Activated gamma-delta T cell treated with anti-CD3 and anti-CD28 coated beads, Interleukin-2, amount 50 U/mL, for 16 hours (primary cell): ENCODE measurements around the gene RASA3.
A peak's percentile ranks its signal among the peaks of the same experiment; 100 is the strongest.

Experiments used
- DNase-seq: peaks from one replicate; pipeline ENCODE4 v3.0.0-alpha.2; 2020; ENCODE audit warnings: low read depth

The RASA3 gene

GRCh38 chr13:114054264-114054663 lies 78.2 kb downstream of the RASA3 start:
- no peak for DNase-seq

DNA sequence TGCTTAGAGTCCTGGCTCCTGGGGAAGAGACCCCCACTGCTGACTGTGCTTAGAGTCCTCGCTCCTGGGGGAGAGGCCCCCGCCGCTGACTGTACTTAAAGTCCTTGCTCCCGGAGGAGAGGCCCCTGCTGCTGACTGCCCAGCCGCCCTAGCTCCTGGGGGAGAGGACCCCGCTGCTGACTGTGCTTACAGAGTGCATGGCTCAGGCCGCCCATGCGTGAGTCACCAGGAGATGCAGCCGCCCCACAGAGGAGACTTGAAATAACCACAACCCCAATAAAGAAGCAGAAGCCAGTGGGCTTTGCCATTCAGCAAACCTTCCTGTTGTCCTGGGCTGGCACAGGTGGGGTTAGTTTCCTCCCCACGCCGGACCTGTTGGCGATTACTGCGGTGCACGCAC lies 79.4 kb downstream of the RASA3 start:
- no peak for DNase-seq

DNA sequence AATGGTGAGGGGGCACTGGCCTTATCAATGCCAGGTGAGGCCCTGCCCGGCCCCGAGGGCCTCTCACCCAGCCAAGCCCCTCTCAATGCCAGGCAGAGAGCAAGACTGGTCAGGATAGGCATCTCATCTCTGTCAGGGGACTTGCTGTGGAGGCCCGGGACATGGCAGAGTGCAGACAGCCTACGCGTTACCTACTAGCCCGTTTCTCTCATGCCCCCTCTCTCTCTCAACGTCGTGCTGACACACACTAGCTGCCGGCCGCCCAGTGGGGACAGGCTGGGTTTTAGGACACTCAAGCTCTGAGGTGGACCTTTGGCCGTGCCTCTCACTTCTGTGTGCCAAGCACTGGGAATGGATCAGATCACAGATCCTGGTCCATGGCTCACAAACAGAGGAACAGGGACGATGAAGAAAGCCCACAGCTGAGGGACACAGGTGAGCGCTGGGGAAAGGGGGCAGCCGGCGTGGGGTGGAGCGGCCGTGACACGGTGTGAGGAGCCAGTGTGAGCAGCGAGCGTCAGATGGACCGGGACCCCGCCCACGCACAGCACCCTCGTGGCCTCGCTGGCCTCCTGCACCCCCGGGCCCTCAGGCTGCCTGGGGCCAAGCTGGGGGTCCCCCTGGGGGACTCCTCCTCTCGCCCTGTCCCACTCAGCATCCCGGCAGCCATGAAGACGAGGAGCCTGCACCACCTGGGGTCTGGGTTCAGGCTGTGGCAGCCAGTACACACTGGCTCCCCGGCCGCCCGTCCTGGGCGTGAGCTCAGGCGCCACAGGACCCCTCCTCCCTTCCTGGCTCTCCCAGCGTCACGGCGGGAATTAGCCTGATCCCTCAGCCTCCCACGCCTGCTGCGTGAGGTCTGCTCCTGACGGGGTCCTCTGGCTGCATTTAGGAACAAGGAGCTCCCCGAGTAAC lies 81.6 kb downstream of the RASA3 start:
- no peak for DNase-seq

- no peak for DNase-seq
Observed at GRCh38 chr13:114049626-114050101, 82.8 kb downstream of the RASA3 start.

- DNase-seq: peak; percentile 45
Observed at GRCh38 chr13:114049026-114049425, 83.4 kb downstream of the RASA3 start.

DNA sequence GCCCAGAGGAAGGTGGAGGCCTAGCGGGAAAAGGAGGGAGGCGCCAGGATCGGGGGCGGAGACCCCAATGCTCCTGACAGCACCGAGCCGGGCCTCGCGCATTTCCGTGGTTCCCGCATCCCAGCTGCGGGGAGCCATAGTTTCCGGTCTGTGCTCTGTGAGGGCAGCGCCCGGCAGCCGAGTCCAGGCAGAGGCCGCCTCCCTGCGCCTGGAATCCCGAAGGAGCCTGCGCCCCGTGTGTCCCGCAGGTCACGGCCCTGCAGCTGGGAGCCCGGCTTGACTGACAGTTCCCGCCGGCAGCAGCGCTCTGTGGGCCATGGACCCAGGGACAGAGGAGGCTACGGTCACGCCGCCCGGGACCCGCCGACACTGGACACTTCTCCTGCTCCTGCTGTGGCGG lies 84.0 kb downstream of the RASA3 start:
- DNase-seq: no peak

GRCh38 chr13:114047358-114047881 lies 85.0 kb downstream of the RASA3 start:
- DNase-seq: no peak

- no peak for DNase-seq
Observed at GRCh38 chr13:114046431-114046975, 85.9 kb downstream of the RASA3 start.

DNA sequence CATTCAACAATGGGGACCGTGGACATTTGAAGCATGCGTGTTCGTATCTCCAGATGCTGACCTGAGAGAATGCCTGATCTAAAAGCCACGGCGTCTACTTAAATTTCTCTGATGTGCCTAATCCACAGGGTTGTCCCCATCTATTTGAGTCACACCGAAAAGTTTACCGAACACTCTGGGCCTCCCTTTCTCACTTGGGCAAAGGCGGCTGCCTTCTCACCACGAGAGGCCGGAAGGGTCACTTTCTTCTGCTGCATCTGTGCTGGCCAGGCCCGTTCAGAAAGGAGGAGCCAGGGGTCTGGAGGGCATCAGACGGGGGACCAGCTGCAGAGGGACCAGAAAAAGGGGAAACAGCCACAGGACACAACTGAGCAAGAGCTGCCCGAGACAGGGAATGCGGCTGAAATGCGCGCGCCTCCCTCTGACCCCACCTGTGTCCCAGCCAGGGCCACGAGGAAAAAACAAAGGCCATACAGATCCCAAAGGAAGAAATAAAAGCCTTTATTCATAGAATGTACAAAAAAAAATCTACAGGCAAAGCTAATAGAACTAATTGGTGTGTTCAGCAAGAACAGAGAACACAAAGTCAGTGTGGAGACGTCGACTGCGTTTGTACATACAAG lies 87.2 kb downstream of the RASA3 start:
- DNase-seq: no peak

- DNase-seq: no peak
Observed at GRCh38 chr13:114044486-114044885, 87.9 kb downstream of the RASA3 start.

- DNase-seq: no peak
Observed at GRCh38 chr13:114043421-114044053, 88.9 kb downstream of the RASA3 start.

DNA sequence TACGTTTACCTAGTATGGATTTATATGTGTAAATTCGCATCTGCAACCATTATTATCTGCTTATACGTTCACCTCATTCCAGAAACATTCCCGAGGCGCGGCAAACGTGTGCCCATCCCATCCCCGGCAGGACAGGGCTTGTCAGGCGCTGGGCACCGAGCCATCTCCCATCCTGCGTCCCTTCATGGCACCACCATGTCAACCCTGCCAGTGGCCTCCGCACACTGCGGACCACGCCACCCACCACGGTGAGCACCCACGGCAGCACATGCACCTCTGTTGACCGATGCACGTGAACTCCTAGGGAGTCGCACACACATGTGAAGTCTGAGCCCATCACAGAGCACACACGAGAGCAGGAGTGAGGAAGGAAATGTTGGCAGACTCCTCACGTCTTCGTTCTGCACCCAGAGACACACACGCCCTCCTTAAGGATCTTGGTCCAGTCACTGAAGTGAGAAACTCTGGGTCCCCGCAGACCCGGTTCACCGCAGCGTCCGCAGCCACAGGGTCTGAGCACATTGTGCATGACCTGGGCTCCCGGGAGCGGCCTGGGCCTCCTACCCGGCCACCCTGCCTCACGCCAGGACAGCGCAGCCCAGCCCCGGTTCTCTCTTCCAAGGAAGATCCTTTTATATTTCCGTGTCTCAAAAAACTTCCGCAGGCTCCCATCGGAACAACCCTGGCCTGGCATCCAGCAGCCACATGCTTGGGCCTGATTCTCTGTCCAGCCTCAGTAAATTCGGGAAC lies 90.2 kb downstream of the RASA3 start:
- DNase-seq: no peak

- DNase-seq: no peak
Observed at GRCh38 chr13:114041493-114041892, 90.9 kb downstream of the RASA3 start.

DNA sequence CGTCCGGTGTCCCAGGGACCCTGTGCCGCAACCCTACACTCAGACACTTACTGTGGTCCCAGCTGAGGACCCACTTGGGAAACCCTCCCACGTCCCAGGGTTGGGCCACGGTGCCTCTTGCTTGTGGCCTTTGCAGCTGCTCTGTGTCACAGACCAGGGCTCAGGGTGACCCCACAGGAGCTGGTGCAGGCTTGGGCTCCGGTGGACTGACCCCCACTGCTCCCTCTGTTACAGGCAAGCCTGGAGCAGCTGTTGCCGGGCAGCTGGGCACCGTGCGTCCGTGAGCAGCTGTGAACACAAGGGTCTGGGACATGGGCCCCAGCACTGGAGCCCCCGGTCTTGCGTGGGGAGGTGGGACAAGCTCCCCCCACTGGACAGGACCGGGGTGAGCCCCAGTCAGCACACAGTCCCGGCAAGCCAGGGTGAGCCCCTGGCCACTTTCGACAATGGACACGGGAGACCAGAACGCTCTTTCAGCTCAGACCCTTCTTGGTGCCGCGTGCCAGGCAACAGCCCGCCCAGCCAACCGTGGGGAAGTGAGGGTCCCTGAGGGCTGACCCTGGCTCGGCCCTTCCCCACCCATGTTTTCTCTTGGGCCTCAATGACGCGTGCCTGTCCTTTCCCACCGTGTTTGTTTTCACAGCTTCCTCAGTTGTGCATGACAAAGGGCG lies 92.8 kb downstream of the RASA3 start:
- DNase-seq: no peak

- no peak for DNase-seq
Observed at GRCh38 chr13:114038900-114039299, 93.5 kb downstream of the RASA3 start.

DNA sequence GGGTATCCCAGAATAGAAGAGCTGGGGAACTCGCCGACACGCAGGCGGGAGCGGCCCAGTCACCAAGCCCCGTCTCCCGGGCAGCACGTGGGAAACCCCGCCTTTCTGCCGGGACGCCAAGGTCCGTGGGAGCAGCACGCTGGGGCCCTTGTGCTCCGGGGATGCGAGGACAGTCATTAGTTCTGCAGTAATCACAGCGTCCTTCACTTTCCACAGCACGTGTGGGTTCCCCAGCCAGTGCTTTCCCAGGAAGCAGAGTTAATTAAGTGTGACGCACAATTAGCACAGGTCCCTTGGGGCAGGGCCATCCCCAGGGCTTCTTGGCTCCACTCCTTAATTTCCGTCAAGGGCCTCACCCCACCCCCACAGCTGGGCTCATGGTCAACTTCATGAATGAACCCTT lies 94.2 kb downstream of the RASA3 start:
- no peak for DNase-seq

DNA sequence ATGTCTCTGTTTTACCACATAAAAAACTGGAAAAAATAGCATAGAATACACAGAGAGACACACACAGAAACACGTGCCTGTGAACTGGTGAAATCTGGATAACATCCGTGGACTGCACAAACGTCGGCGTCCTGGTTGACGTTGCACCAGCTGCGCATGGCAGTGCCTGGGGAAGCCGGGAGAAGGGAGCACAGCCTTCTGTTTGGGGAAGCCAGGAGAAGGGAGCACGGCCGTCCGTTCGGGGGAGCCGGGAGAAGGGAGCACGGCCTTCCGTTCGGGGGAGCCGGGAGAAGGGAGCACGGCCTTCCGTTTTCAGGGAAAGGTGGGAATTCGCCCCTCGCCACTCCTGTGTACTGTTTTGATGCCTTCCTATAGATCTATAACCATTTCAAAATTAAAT lies 94.7 kb downstream of the RASA3 start:
- DNase-seq: no peak

GRCh38 chr13:114035583-114036531 lies 96.6 kb downstream of the RASA3 start:
- DNase-seq: no peak

DNA sequence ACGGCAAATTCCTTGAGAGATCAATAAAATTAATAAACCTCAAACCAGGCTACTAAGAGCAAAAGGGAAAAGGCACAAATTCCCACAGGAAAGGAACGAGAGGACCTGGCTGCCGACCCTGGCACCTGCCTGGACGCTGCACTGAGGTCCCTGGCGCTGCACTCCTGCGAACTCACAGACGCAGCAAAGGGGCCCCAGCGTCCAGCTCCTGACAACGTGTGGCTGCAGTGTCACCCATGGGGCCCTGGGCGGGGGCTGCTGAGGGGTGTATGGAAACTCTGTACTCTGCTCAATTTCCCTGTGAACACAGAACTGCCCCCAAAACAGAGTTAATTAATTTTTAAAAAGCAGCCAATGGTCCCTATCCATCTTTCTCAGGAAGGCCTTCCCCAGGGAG lies 97.2 kb downstream of the RASA3 start:
- no peak for DNase-seq

DNA sequence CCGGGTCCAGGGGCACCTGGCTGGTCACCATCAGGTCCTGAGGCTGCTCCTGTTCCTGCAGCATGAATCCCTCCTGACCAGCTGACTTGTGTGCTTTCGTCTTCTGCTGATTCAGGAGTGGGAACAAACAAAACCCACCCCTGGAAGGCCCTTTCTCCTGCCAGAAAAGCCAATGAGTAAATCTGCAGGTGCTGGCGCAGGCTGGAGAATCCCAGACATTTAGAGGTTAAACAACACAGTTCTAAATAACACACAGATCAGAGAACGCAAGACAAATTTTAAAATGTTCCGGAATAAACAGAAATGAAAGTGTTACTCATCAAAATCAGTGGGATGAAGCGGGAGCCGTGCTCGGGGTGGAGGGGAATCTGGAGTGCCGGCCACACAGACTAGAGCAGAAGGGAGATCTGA lies 97.9 kb downstream of the RASA3 start:
- no peak for DNase-seq
